Measurements from ENCODE around the gene SEPTIN12. TPM values are rescaled to one million over a fixed set of nuclear protein-coding genes. Genes with fewer than 3 reads are reported as not detected.

Gene SEPTIN12
- total RNA-seq, 2 donors from 2014 or later = 10.8 TPM; not detected in 1

DNA sequence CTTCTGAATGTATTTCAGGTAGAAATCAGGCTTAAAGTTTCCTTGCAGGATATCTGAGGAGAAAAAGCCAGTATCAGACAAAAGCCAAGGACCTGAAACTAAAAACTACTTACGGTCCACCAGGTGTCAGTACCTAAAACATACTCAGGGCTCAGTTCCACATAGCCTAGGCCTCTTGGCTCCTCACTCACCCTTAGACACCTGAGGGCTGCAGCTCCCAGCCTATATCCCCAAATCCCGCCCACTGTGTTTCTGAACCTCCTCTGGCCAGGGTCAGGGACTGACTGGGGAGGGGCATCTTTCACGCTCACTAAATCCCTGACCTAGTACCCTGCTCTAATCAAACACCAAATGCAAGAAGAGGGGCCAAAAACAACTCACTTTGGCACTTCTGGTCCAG, 23.1 kb upstream of the SEPTIN12 start:
- no peak for DNase-seq (ENCODE audit: low spot score)
- H3K9me3 ChIP-seq = no peaks in the 10 kb centered on the region
- no peak overlapping the region for H3K27ac ChIP-seq
- intact Hi-C loops (cut with DNase I) = no loop called here
- H3K4me1 ChIP-seq (replicated peaks) = peaks cover 9% of the 10 kb centered on the region
- 96% methylated on average over 3 of the region's 3 CpGs for WGBS
- TF ChIP-seq, protein P1, sequence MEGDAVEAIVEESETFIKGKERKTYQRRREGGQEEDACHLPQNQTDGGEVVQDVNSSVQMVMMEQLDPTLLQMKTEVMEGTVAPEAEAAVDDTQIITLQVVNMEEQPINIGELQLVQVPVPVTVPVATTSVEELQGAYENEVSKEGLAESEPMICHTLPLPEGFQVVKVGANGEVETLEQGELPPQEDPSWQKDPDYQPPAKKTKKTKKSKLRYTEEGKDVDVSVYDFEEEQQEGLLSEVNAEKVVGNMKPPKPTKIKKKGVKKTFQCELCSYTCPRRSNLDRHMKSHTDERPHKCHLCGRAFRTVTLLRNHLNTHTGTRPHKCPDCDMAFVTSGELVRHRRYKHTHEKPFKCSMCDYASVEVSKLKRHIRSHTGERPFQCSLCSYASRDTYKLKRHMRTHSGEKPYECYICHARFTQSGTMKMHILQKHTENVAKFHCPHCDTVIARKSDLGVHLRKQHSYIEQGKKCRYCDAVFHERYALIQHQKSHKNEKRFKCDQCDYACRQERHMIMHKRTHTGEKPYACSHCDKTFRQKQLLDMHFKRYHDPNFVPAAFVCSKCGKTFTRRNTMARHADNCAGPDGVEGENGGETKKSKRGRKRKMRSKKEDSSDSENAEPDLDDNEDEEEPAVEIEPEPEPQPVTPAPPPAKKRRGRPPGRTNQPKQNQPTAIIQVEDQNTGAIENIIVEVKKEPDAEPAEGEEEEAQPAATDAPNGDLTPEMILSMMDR (IDR thresholded peaks at IDR 0.05) = no peak
- TF ChIP-seq POLR2A (IDR thresholded peaks at IDR 0.05) = no peak
- no peak for TF ChIP-seq POLR2AphosphoS5 (IDR thresholded peaks at IDR 0.05)
- no peak overlapping the region for H3K4me3 ChIP-seq
- no peaks in the 10 kb centered on the region for H3K27me3 ChIP-seq (replicated peaks; ENCODE audit: insufficient read depth)
- H3K36me3 ChIP-seq = peaks cover 0 to 6% of the 10 kb centered on the region in 2 donors

DNA sequence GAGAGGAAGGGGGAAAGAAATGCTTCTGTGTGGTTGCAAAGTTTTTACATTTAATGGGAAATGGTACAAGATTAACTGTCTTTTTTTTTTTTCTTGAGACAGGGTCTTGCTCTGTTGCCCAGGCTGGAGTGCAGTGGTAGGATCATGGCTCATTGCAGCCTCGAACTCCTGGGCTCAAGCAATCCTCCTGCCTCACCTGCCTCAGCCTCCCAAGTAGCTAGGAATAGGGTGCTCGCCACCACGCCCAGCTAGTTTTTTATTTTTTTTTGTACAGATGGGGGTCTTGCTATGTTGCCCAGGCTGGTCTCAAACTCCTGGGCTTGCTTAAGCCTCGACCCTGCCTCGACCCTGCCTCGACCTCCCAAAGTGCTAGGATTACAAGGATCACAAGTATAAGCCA, 18.1 kb upstream of the SEPTIN12 start:
- H3K9me3 ChIP-seq = no peaks in the 10 kb centered on the region
- no peak overlapping the region for H3K4me3 ChIP-seq
- H3K4me1 ChIP-seq (replicated peaks) = peaks cover 10% of the 10 kb centered on the region
- WGBS = 97% methylated on average over 6 of the region's 6 CpGs
- H3K27ac ChIP-seq = no peak overlapping the region
- H3K36me3 ChIP-seq = peaks cover 0 to 14% of the 10 kb centered on the region in 2 donors
- intact Hi-C loops (cut with DNase I) = loop anchor here (10.0 kb wide), 1 partner anchor 71 kb away; the partner anchor contains the start of genes ANKS3 and DNAAF8
- no peak for DNase-seq (ENCODE audit: low spot score)
- H3K27me3 ChIP-seq (replicated peaks; ENCODE audit: insufficient read depth) = no peaks in the 10 kb centered on the region
- TF ChIP-seq POLR2A (IDR thresholded peaks at IDR 0.05) (no peak), POLR2AphosphoS5 (IDR thresholded peaks at IDR 0.05) (no peak)
- TF ChIP-seq, protein P1 (IDR thresholded peaks at IDR 0.05) = no peak

DNA sequence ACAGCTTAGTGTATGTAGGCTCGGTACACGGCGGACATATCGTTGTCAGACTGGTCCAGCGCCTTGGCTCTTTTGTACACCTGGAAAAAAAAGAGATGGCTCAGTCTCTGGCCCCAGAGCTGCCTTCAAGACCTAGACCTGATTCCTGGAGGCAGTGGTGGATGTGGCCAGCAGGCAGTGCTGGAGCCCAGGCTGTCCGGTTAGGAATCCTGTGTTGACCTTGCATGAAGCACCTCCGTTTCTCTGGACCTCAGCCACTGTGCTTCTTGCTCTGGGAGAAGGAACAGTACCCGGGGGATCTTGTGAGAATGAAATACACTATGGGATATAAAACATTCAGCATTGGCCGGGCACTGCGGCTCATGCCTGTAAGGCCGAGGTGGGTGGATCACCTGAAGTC, 17.1 kb upstream of the SEPTIN12 start:
- no peak overlapping the region for H3K27ac ChIP-seq
- H3K27me3 ChIP-seq (replicated peaks; ENCODE audit: insufficient read depth) = no peaks in the 10 kb centered on the region
- TF ChIP-seq POLR2AphosphoS5 (IDR thresholded peaks at IDR 0.05) (no peak), POLR2A (IDR thresholded peaks at IDR 0.05) (no peak)
- TF ChIP-seq, protein P1 (IDR thresholded peaks at IDR 0.05) = no peak

DNA sequence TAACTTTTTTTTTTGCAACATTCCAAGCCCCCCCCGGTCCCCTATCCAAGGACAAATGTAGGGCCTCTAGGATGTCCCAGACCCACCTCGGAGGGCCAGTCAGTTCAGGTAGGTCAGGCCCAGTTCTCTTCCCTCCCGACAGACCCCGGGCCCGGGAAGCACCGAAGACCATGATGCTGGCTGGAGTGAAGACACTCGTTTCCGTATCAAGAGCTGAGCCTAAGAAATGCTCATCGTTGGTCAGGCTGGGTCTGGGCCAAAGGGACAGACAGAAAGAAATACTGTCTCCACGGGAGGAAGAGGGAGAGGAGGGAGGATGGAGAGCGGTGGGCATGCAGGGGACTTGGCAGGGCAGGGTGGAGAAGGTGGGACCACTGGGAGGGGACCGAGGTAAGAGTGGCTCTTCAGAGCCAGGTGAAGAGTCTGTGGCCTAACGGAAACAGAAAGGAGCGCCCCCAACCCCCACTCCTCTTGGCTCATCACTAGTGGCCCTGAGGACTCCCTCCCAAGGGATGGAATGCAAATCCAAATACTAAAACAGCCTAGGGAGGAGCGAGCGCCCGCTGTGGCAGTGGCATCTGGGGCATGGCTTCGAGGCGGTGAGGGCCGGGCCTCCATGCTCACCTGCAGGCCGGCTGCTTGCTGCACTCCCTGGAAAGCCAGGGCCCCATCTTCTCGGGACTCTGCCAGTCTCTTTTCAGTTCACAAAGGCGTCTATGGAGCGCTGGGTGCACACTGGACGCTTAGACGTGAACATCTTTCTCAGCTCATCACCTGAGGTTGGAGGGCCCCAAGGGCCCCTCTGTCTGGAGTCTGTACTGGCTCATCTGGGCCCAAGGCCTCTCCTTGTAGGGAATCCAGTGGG, 16.0 kb upstream of the SEPTIN12 start:
- peaks cover 0 to 14% of the 10 kb centered on the region in 2 donors for H3K36me3 ChIP-seq
- H3K27ac ChIP-seq = no peak overlapping the region
- H3K4me1 ChIP-seq (replicated peaks) = peaks cover 13% of the 10 kb centered on the region
- H3K4me3 ChIP-seq = no peak overlapping the region
- TF ChIP-seq, protein P1 (IDR thresholded peaks at IDR 0.05) = no peak
- TF ChIP-seq POLR2A (IDR thresholded peaks at IDR 0.05) (no peak), POLR2AphosphoS5 (IDR thresholded peaks at IDR 0.05) (no peak)
- H3K27me3 ChIP-seq (replicated peaks; ENCODE audit: insufficient read depth) = no peaks in the 10 kb centered on the region
- no peaks in the 10 kb centered on the region for H3K9me3 ChIP-seq
- DNase-seq (ENCODE audit: low spot score) = no peak
- intact Hi-C loops (cut with DNase I) = loop anchor here (10.0 kb wide), 1 partner anchor 69 kb away; the partner anchor contains the start of genes ANKS3 and DNAAF8
- WGBS = 77% methylated on average over 26 of the region's 26 CpGs

More for the DNA sequence above, 17.1 kb upstream of the SEPTIN12 start:
- Histone ChIP-seq H3K9me3 (no peaks in the 10 kb centered on the region), H3K36me3 (peaks cover 0 to 14% of the 10 kb centered on the region in 2 donors), H3K4me1 (replicated peaks) (peaks cover 13% of the 10 kb centered on the region), H3K4me3 (no peak overlapping the region)
- 87% methylated on average over 11 of the region's 11 CpGs for WGBS
- no peak for DNase-seq (ENCODE audit: low spot score)
- intact Hi-C loops (cut with DNase I) = loop anchor here (10.0 kb wide), 1 partner anchor 70 kb away; the partner anchor contains the start of genes ANKS3 and DNAAF8

All from prostate gland (tissue), 2 donors.